OCI-LY3 (cell line): Measurements from ENCODE around the gene SLC39A6.

Experiments
- H2AFZ ChIP-seq: fragments of 200-600, 300-600 bp; shearing (Covaris generic); 2 replicates; pipeline ENCODE4 v1.6.0; 2014; ENCODE audit warnings: antibody characterized with exemption, low read depth, low read length
- H3K27ac ChIP-seq: fragments of 200-600, 300-600 bp; sonication (generic); 2 replicates; pipeline ENCODE4 v1.5.1; 2014; ENCODE audit warnings: mild to moderate bottlenecking, low read length, moderate library complexity, mixed read lengths
- H3K27me3 ChIP-seq: fragments of 200-600, 300-600 bp; sonication (generic); 2 replicates; pipeline ENCODE4 v1.6.1; 2014; ENCODE audit warnings: low read depth, low read length, mixed read lengths
- H3K36me3 ChIP-seq: fragments of 200-600, 300-600 bp; sonication (generic); replicated peaks from 2 replicates; pipeline ENCODE3; 2014; ENCODE audit warnings: low read depth, low read length, mixed read lengths
- H3K4me1 ChIP-seq: fragments of 300-600, 200-600 bp; sonication (generic); 2 replicates; pipeline ENCODE4 v1.6.1; 2014; ENCODE audit warnings: low read length, mixed read lengths
- H3K4me2 ChIP-seq: fragments of 200-600, 300-600 bp; sonication (generic); 2 replicates; pipeline ENCODE4 v1.6.1; 2014; ENCODE audit warnings: low read length, mixed read lengths
- H3K4me3 ChIP-seq: fragments of 300-600, 200-600 bp; sonication (generic); 2 replicates; pipeline ENCODE4 v1.5.1; 2014; ENCODE audit warnings: antibody characterized with exemption, mild to moderate bottlenecking, low read length, moderate library complexity
- H3K79me2 ChIP-seq: fragments of 300-600, 200-600 bp; shearing (Covaris generic); 2 replicates; pipeline ENCODE4 v1.6.1; 2014; ENCODE audit warnings: mild to moderate bottlenecking, low read length, mixed read lengths
- H3K9ac ChIP-seq: fragments of 300-600, 200-600 bp; shearing (Covaris generic); 2 replicates; pipeline ENCODE4 v1.6.0; 2014; ENCODE audit warnings: mild to moderate bottlenecking, low read length, moderate library complexity
- H3K9me3 ChIP-seq: fragments of 200-600, 300-600 bp; shearing (Covaris generic); 2 replicates; pipeline ENCODE4 v1.6.1; 2014; ENCODE audit warnings: low read length, mixed read lengths; ENCODE audit not compliant: insufficient read depth
- H4K20me1 ChIP-seq: fragments of 200-600, 300-600 bp; sonication (generic); 2 replicates; pipeline ENCODE4 v1.6.1; 2016; ENCODE audit warnings: low read length, mixed read lengths; ENCODE audit not compliant: insufficient read depth
- EZH2phosphoT487 ChIP-seq: fragments of 200-600 bp; shearing (Covaris generic); IDR thresholded peaks from 2 replicates; pipeline ENCODE4 v1.6.1; 2018; ENCODE audit warnings: antibody characterized with exemption, mixed run types, low read depth
- TF ChIP-seq, protein P1 (sequence below): fragments of 200-600, 300-600 bp; sonication (generic); IDR thresholded peaks from 2 replicates; pipeline ENCODE4 v1.5.1; 2014; ENCODE audit warnings: antibody characterized with exemption, low read length, low read depth

Gene SLC39A6

DNA sequence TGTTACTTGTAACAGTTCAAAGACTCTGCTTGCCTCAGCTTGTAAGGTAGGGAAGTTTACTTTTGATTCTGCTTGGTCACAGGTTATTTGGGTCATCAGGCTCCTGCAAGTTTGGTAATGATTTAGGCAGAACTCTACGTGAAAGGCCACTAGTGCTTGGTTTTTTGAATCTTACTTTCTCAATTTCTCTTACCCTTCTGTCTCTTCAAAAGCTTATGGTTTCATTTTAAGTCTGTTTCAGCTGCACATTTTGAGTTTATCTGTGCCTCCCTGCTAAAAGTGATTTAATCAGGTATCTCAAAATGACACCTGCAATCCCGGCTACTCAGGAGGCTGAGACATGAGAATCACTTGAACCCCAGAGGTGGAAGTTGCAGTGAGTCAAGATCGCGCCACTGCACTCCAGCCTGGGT lies 31.8 kb upstream of the SLC39A6 start:
- Histone ChIP-seq H3K27me3 (no peaks in the 10 kb centered on the region), H2AFZ (no peak overlapping the region), H3K79me2 (0 out of 2 replicates have a peak, but pooled peaks cover 4% of the 10 kb centered on the region), H3K4me2 (no peak overlapping the region), H3K27ac (no peak overlapping the region), H3K9ac (no peak overlapping the region), H3K36me3 (peaks cover 63% of the 10 kb centered on the region), H4K20me1 (0 out of 2 replicates have a peak, but pooled peaks cover 4% of the 10 kb centered on the region), H3K9me3 (no peaks in the 10 kb centered on the region), H3K4me1 (peaks cover 4% of the 10 kb centered on the region; the same call in 1 of the 2 replicates), H3K4me3 (no peak overlapping the region)
- TF ChIP-seq, protein P1, sequence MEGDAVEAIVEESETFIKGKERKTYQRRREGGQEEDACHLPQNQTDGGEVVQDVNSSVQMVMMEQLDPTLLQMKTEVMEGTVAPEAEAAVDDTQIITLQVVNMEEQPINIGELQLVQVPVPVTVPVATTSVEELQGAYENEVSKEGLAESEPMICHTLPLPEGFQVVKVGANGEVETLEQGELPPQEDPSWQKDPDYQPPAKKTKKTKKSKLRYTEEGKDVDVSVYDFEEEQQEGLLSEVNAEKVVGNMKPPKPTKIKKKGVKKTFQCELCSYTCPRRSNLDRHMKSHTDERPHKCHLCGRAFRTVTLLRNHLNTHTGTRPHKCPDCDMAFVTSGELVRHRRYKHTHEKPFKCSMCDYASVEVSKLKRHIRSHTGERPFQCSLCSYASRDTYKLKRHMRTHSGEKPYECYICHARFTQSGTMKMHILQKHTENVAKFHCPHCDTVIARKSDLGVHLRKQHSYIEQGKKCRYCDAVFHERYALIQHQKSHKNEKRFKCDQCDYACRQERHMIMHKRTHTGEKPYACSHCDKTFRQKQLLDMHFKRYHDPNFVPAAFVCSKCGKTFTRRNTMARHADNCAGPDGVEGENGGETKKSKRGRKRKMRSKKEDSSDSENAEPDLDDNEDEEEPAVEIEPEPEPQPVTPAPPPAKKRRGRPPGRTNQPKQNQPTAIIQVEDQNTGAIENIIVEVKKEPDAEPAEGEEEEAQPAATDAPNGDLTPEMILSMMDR: no peak
- TF ChIP-seq EZH2phosphoT487: no peak

DNA sequence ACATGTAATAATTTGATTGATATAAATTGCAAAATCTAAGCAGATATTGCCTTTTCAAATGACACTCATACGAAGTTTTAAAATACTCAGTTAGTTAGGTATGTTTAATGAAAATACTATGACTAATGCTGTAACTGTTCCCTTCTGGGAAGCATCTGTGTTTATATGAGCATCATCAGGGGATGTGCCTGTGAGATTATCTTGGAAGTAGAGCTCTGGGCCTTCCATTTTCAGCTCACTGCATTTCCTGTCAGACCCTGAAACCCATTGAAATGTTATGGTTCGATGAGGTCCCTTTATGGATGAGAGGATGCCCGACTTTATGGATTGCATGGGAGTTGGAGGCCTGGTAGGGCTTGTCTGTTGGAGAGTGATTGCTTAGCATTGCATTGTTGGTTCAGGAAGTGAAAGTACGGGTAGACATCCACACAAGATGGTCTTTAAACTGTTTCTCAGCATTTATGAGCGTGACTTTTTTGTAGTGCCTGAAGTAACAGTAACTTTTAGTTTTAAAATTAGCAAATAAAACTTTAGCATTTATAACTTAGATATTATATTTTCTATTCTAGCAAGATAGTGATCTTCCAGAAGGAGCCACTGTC lies 29.2 kb upstream of the SLC39A6 start:
- H3K27ac ChIP-seq: no peak overlapping the region
- H3K4me3 ChIP-seq: no peak overlapping the region
- no peaks in the 10 kb centered on the region for H3K9me3 ChIP-seq
- 0 out of 2 replicates have a peak, but pooled peaks cover 4% of the 10 kb centered on the region for H4K20me1 ChIP-seq
- no peak for TF ChIP-seq EZH2phosphoT487
- TF ChIP-seq, protein P1: no peak
- H3K4me2 ChIP-seq: no peak overlapping the region
- no peak overlapping the region for H3K9ac ChIP-seq
- H3K4me1 ChIP-seq: peaks cover 4% of the 10 kb centered on the region; the same call in 1 of the 2 replicates
- no peak overlapping the region for H2AFZ ChIP-seq
- H3K27me3 ChIP-seq: no peaks in the 10 kb centered on the region
- 0 out of 2 replicates have a peak, but pooled peaks cover 4% of the 10 kb centered on the region for H3K79me2 ChIP-seq
- peaks cover 57% of the 10 kb centered on the region for H3K36me3 ChIP-seq

DNA sequence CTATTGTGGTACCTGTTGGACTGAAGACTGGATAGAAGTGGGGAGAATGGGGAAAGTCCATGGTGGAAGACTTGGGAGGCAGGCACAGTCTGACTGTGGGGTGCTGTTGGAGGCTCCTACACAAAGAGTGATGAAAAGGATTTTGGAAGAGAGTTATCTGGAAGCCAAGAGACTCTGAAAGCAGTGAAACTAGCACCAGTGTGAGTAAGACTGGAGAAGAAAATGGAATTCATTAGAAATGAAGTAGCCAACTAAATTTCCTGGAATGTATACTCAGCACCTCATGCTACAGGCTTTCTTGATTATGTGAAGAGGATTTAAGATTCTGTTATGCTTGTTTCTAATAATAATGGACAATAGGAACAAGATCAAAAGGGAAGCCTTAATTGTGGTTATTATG lies 28.3 kb upstream of the SLC39A6 start:
- Histone ChIP-seq H3K4me3 (no peak overlapping the region), H3K9me3 (no peaks in the 10 kb centered on the region), H3K79me2 (0 out of 2 replicates have a peak, but pooled peaks cover 4% of the 10 kb centered on the region), H3K4me1 (peaks cover 4% of the 10 kb centered on the region; the same call in 1 of the 2 replicates), H4K20me1 (0 out of 2 replicates have a peak, but pooled peaks cover 4% of the 10 kb centered on the region), H2AFZ (no peak overlapping the region), H3K4me2 (no peak overlapping the region), H3K27ac (no peak overlapping the region), H3K36me3 (peaks cover 62% of the 10 kb centered on the region), H3K9ac (no peak overlapping the region), H3K27me3 (no peaks in the 10 kb centered on the region)
- TF ChIP-seq, protein P1: no peak
- no peak for TF ChIP-seq EZH2phosphoT487

DNA sequence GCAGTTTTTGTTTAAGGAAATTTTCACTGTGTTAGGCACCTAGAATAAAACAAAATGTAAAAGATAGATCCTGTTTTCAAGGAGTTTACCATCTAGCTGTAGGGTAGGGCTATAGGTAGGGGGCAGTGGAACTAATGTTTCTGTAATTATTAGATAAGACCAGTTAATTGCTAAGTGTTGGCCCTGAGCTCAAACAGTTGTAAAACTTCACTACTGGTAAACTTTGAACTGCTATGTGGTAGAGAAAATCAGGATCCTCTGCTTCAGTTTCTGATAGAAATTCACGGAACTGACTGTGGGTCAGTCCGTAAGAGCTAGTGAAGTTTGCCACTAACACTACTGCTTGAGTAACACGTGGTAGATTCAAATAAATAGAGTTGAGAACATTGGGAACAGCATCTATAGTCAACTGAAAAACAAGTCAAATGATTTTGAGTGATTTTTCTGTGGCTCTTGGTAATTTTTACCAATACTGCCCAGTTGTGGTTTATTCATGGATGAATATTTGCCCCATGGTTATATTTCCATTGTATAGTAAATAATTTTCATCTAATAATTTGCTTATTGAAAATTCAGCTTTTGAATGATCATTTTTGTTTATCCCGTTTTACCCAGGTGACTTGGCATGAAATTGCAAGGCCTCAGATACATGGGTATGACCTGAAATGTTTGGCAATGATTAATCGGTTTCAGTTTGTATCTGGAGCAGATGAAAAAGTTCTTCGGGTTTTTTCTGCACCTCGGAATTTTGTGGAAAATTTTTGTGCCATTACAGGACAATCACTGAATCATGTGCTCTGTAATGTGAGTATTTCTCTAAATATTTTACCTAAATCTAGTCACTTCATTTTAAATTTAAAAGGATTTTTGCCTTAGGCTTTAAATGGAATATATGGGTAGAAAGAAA lies 27.0 kb upstream of the SLC39A6 start:
- Histone ChIP-seq H3K4me3 (no peak overlapping the region), H4K20me1 (0 out of 2 replicates have a peak, but pooled peaks cover 4% of the 10 kb centered on the region), H2AFZ (no peak overlapping the region), H3K27me3 (no peaks in the 10 kb centered on the region), H3K4me1 (peaks cover 4% of the 10 kb centered on the region; the same call in 1 of the 2 replicates), H3K4me2 (no peak overlapping the region), H3K27ac (no peak overlapping the region), H3K79me2 (0 out of 2 replicates have a peak, but pooled peaks cover 4% of the 10 kb centered on the region), H3K36me3 (peaks cover 60% of the 10 kb centered on the region), H3K9ac (no peak overlapping the region), H3K9me3 (no peaks in the 10 kb centered on the region)
- no peak for TF ChIP-seq EZH2phosphoT487
- TF ChIP-seq, protein P1: no peak
